Uterus (tissue), 4 donors: Measurements from ENCODE around the gene MED25. TPM values are rescaled to one million over a fixed set of nuclear protein-coding genes. Genes with fewer than 3 reads are reported as not detected.

Experiments
- DNase-seq, 2 donors: peaks; one replicate each; pipeline ENCODE4 v3.0.0-alpha.2; 2019 to 2020
- H3K27ac ChIP-seq, 2 donors: fragments of 200-600 bp; sonication (generic); 1 replicate in 1 of 2; 2 replicates in 1 of 2; pipeline ENCODE4 v1.5.1; 2016 to 2018
- H3K27me3 ChIP-seq, 2 donors: fragments of 200-600 bp; sonication (generic); one replicate each; pipeline ENCODE4 v1.5.1; 2018 to 2019; ENCODE audit warnings: control low read depth in 1 of 2
- H3K36me3 ChIP-seq, 2 donors: fragments of 200-600 bp; sonication (generic); one replicate each; pipeline ENCODE4 v1.5.1; 2019; ENCODE audit warnings: control low read depth in 1 of 2
- H3K4me1 ChIP-seq, 2 donors: fragments of 200-600 bp; sonication (generic); one replicate each; pipeline ENCODE4 v1.5.1; 2018 to 2019; ENCODE audit warnings: control low read depth in 1 of 2
- H3K4me3 ChIP-seq, 2 donors: fragments of 200-600 bp; sonication (generic); 1 replicate in 1 of 2; 2 replicates in 1 of 2; pipeline ENCODE4 v1.5.1; 2018 to 2019; ENCODE audit warnings: mild to moderate bottlenecking in 1 of 2
- H3K9me3 ChIP-seq, 2 donors: fragments of 200-600 bp; sonication (generic); one replicate each; pipeline ENCODE4 v1.5.1; 2019; ENCODE audit warnings: control low read depth in 1 of 2
- CTCF ChIP-seq, 4 experiments: fragments of 200-600 bp in 2 of 4; fragments of 450-650 bp in 2 of 4; sonication (generic) in 2 of 4; IDR thresholded peaks; one replicate each; pipeline ENCODE4 v1.5.1; 2016 to 2019; ENCODE audit warnings: antibody characterized with exemption in 4 of 4, mild to moderate bottlenecking in 2 of 4, moderate library complexity in 1 of 4
- POLR2A ChIP-seq, 2 donors: fragments of 450-650 bp; IDR thresholded peaks; one replicate each; pipeline ENCODE4 v1.6.1; 2016; ENCODE audit warnings: antibody characterized with exemption in 2 of 2, mild to moderate bottlenecking in 1 of 2, moderate library complexity in 1 of 2
- intact Hi-C: fragments of 100-400 bp; cut with DNase I; formaldehyde crosslinking; loops from one replicate; pipeline ENCODE4 v1.15.1; 2023; ENCODE audit warnings: low total_unique reads
- total RNA-seq, 4 donors: library from RNA; depleted of rRNA in 3 of 4; stranded (reverse); fragments of >200 nt in 3 of 4; gene quantifications; one replicate each; pipeline versions ENCODE4 v1.1.0 to v1.2.4, GENCODE V29; 2014 to 2023
- donor health status: DM: yes; HTN: yes; CAD: no.

The MED25 gene
- total RNA-seq, 4 donors from 2014 or later: 21.1 to 48.1 (median 26.8) TPM

- intact Hi-C loops: no loop called here
Measured at GRCh38 chr19:49837009-49837310, 18.9 kb downstream of the MED25 start.

GRCh38 chr19:49837425-49837824 is 19.3 kb downstream of the MED25 start:
- DNase-seq: no peak
- H3K9me3 ChIP-seq: no peaks in the 10 kb centered on the region
- H3K27ac ChIP-seq: no peak overlapping the region
- H3K27me3 ChIP-seq: no peaks in the 10 kb centered on the region
- H3K36me3 ChIP-seq: no peaks in the 10 kb centered on the region
- H3K4me1 ChIP-seq: no peaks in the 10 kb centered on the region
- intact Hi-C loops: no loop called here
- no peak overlapping the region for H3K4me3 ChIP-seq
- TF ChIP-seq CTCF (IDR thresholded peaks at IDR 0.05): no peak

More at GRCh38 chr19:49837009-49837310, 18.9 kb downstream of the MED25 start:
- no peaks in the 10 kb centered on the region for H3K27me3 ChIP-seq
- H3K4me3 ChIP-seq: no peak overlapping the region
- H3K9me3 ChIP-seq: no peaks in the 10 kb centered on the region
- TF ChIP-seq CTCF (IDR thresholded peaks at IDR 0.05) (no peak), POLR2A (IDR thresholded peaks at IDR 0.05) (no peak)
- no peaks in the 10 kb centered on the region for H3K4me1 ChIP-seq
- H3K27ac ChIP-seq: no peak overlapping the region
- no peaks in the 10 kb centered on the region for H3K36me3 ChIP-seq
- DNase-seq: no peak

GRCh38 chr19:49838885-49839588 is 20.9 kb downstream of the MED25 start:
- Histone ChIP-seq H3K27ac (no peak overlapping the region), H3K27me3 (no peaks in the 10 kb centered on the region), H3K4me3 (no peak overlapping the region), H3K9me3 (no peaks in the 10 kb centered on the region), H3K4me1 (no peaks in the 10 kb centered on the region), H3K36me3 (no peaks in the 10 kb centered on the region)
- no peak for DNase-seq
- intact Hi-C loops: no loop called here
- TF ChIP-seq POLR2A (IDR thresholded peaks at IDR 0.05): no peak
- TF ChIP-seq CTCF (IDR thresholded peaks at IDR 0.05): no peak

GRCh38 chr19:49839713-49840112 is 21.6 kb downstream of the MED25 start:
- TF ChIP-seq CTCF (IDR thresholded peaks at IDR 0.05): no peak
- TF ChIP-seq POLR2A (IDR thresholded peaks at IDR 0.05): no peak
- H3K27me3 ChIP-seq: no peaks in the 10 kb centered on the region
- DNase-seq: no peak
- H3K9me3 ChIP-seq: no peaks in the 10 kb centered on the region
- no peak overlapping the region for H3K27ac ChIP-seq
- H3K4me1 ChIP-seq: no peaks in the 10 kb centered on the region
- no peaks in the 10 kb centered on the region for H3K36me3 ChIP-seq
- H3K4me3 ChIP-seq: no peak overlapping the region
- intact Hi-C loops: no loop called here

- intact Hi-C loops: no loop called here
- Histone ChIP-seq H3K36me3 (no peaks in the 10 kb centered on the region), H3K27ac (no peak overlapping the region), H3K9me3 (no peaks in the 10 kb centered on the region), H3K4me1 (no peaks in the 10 kb centered on the region), H3K27me3 (no peaks in the 10 kb centered on the region), H3K4me3 (no peak overlapping the region)
- DNase-seq: no peak
- no peak for TF ChIP-seq POLR2A (IDR thresholded peaks at IDR 0.05)
- TF ChIP-seq CTCF (IDR thresholded peaks at IDR 0.05): no peak
Measured at GRCh38 chr19:49840321-49840720, 22.2 kb downstream of the MED25 start.
